M059J (cell line): ENCODE data around the gene KY. TPM values are rescaled to one million over a fixed set of nuclear protein-coding genes. Genes with fewer than 3 reads are reported as not detected.

Experiments used
- DNase-seq: peaks from one replicate; pipeline ENCODE4 v3.0.0-alpha.2; 2012; ENCODE audit warnings: low read depth
- total RNA-seq: library from RNA; depleted of rRNA; stranded (reverse); fragments of >200 nt; shearing (Covaris generic); gene quantifications from 2 replicates; pipeline ENCODE4 v1.2.3, GENCODE V29; 2014

KY gene
- total RNA-seq, 1 experiment from 2014 or later: 0.76 TPM

- no peak for DNase-seq
Measured at GRCh38 chr3:134646086-134646485, 4.7 kb downstream of the KY start.

- no peak for DNase-seq
Measured at GRCh38 chr3:134645515-134645914, 5.3 kb downstream of the KY start.

- DNase-seq: peak; percentile 26
Measured at GRCh38 chr3:134644731-134645514, 5.9 kb downstream of the KY start.

GRCh38 chr3:134643150-134643675 is 7.6 kb downstream of the KY start:
- DNase-seq: no peak

GRCh38 chr3:134642445-134643149 is 8.2 kb downstream of the KY start:
- DNase-seq: no peak

- no peak for DNase-seq
Measured at GRCh38 chr3:134641671-134642300, 9.0 kb downstream of the KY start.

- DNase-seq: peak; percentile 44
Measured at GRCh38 chr3:134640872-134641470, 9.9 kb downstream of the KY start.

GRCh38 chr3:134640378-134640777 is 10.4 kb downstream of the KY start:
- DNase-seq: no peak

- DNase-seq: no peak
Measured at GRCh38 chr3:134638385-134639030, 12.3 kb downstream of the KY start.

GRCh38 chr3:134636406-134636805 is 14.4 kb downstream of the KY start:
- no peak for DNase-seq

GRCh38 chr3:134630506-134630905 is 20.3 kb downstream of the KY start:
- no peak for DNase-seq

- no peak for DNase-seq
Measured at GRCh38 chr3:134628884-134629283, 21.9 kb downstream of the KY start.

- peak; percentile 64 for DNase-seq
Measured at GRCh38 chr3:134627831-134628230, 23.0 kb downstream of the KY start.

- no peak for DNase-seq
Measured at GRCh38 chr3:134625885-134626741, 24.7 kb downstream of the KY start.

- DNase-seq: no peak
Measured at GRCh38 chr3:134625462-134625861, 25.4 kb downstream of the KY start.

GRCh38 chr3:134624537-134625287 is 26.1 kb downstream of the KY start:
- DNase-seq: no peak

GRCh38 chr3:134623615-134624245 is 27.1 kb downstream of the KY start:
- DNase-seq: no peak

- peak; percentile 28 for DNase-seq
Measured at GRCh38 chr3:134622806-134623365, 27.9 kb downstream of the KY start.

- DNase-seq: peak; percentile 44
Measured at GRCh38 chr3:134621854-134622253, 29.0 kb downstream of the KY start.
